ENCODE measurements around the gene VAC14.

GRCh38 chr16:70730031-70730430, 70.9 kb downstream of the VAC14 start:
- TF ChIP-seq ZNF274 (IDR thresholded peaks at IDR 0.05; ENCODE audit: low read depth, low read length) (no peak), YY1 (IDR thresholded peaks at IDR 0.05; ENCODE audit: insufficient read depth, insufficient read length) (no peak)
